ENCODE results near the gene TSHB.
A peak's percentile ranks its signal among the peaks of the same experiment; 100 is the strongest.

Gene TSHB

DNA sequence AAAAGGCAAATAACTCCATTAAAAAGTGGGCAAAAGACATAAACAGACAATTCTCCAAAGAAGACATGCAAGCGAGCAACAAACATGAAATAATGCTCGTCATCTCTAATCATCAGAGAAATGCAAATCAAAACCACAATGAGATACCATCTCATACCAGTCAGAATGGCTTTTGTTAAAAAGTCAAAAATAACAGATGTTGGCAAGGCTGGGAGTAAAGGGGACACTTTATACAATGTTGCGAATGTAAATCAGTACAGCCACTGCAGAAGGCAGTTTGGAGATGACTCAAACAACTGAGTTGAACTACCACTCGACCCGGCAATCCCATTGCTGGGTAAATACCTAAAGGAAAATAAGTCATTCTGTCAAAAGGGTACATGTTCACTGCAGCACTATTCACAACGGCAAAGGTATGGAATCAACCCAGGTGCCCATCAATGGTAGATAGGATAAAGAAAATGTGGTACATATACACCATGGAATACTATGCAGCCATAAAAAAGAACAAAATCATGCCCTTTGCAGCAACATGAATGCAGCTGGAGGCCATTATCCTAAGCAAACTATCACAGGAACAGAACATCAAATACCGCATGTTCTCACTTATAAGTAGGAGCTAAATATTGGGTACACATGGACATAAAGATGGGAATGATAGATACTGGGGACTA, 33.7 kb downstream of the TSHB start:
- Mint-ChIP-seq H3K27me3 (ENCODE audit: low read depth) (peaks cover 5% of the 10 kb centered on the region), H3K36me3 (ENCODE audit: low read depth) (peaks cover 16% of the 10 kb centered on the region), H3K4me3 (no peak overlapping the region), H3K4me1 (peaks cover 17% of the 10 kb centered on the region), H3K9me3 (no peaks in the 10 kb centered on the region), H3K27ac (no peak overlapping the region)
- TF ChIP-seq, protein P1, sequence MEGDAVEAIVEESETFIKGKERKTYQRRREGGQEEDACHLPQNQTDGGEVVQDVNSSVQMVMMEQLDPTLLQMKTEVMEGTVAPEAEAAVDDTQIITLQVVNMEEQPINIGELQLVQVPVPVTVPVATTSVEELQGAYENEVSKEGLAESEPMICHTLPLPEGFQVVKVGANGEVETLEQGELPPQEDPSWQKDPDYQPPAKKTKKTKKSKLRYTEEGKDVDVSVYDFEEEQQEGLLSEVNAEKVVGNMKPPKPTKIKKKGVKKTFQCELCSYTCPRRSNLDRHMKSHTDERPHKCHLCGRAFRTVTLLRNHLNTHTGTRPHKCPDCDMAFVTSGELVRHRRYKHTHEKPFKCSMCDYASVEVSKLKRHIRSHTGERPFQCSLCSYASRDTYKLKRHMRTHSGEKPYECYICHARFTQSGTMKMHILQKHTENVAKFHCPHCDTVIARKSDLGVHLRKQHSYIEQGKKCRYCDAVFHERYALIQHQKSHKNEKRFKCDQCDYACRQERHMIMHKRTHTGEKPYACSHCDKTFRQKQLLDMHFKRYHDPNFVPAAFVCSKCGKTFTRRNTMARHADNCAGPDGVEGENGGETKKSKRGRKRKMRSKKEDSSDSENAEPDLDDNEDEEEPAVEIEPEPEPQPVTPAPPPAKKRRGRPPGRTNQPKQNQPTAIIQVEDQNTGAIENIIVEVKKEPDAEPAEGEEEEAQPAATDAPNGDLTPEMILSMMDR (IDR thresholded peaks at IDR 0.05; ENCODE audit: unreplicated experiment in 3 of 3): no peak

DNA sequence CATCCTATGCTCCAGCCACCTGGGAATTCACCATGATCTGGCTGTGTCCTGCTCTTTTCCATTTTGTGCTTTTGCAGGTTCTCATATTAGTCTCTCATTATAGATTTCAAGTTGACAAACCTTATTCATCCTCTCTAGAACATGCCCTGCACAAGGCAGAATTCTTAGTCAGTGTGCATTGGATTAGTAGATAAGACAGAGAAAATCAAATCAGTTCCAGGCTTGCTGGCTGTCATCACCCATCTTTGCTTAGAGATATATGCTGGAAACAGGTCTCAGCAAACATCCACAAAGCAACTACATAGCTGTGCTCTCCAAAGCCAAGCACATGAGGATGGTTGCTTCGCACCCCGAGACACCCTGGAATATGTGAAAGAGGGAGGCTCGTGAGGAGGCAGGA, 34.8 kb downstream of the TSHB start:
- Mint-ChIP-seq H3K36me3 (ENCODE audit: low read depth) (peaks cover 16% of the 10 kb centered on the region), H3K9me3 (no peaks in the 10 kb centered on the region), H3K4me1 (peaks cover 19% of the 10 kb centered on the region), H3K4me3 (no peak overlapping the region), H3K27me3 (ENCODE audit: low read depth) (peaks cover 5% of the 10 kb centered on the region), H3K27ac (no peak overlapping the region)
- TF ChIP-seq, protein P1 (IDR thresholded peaks at IDR 0.05; ENCODE audit: unreplicated experiment in 3 of 3): no peak

DNA sequence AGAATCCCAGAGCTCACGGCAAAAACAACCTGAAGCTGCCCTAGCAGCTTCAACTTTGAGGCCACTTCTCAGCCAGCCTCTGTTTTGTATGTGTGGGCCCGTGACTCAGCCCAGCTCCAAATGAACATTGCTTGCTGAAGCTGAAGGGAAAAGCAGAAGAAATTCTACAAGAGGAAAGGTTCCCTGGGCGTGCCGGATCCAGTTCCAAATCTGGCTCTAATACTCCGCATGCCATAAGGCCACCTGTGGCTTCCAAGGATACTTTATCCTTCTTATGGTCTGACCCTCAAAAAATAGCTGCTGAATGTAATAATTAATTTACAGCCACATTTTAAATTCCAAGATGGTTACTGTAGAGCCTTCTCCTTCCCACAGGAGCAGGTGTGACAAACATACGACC, 35.4 kb downstream of the TSHB start:
- Mint-ChIP-seq H3K36me3 (ENCODE audit: low read depth) (peaks cover 16% of the 10 kb centered on the region), H3K27me3 (ENCODE audit: low read depth) (peaks cover 5% of the 10 kb centered on the region), H3K4me1 (peaks cover 24% of the 10 kb centered on the region), H3K27ac (no peak overlapping the region), H3K9me3 (no peaks in the 10 kb centered on the region), H3K4me3 (no peak overlapping the region)
- TF ChIP-seq, protein P1 (IDR thresholded peaks at IDR 0.05; ENCODE audit: unreplicated experiment in 3 of 3): no peak

DNA sequence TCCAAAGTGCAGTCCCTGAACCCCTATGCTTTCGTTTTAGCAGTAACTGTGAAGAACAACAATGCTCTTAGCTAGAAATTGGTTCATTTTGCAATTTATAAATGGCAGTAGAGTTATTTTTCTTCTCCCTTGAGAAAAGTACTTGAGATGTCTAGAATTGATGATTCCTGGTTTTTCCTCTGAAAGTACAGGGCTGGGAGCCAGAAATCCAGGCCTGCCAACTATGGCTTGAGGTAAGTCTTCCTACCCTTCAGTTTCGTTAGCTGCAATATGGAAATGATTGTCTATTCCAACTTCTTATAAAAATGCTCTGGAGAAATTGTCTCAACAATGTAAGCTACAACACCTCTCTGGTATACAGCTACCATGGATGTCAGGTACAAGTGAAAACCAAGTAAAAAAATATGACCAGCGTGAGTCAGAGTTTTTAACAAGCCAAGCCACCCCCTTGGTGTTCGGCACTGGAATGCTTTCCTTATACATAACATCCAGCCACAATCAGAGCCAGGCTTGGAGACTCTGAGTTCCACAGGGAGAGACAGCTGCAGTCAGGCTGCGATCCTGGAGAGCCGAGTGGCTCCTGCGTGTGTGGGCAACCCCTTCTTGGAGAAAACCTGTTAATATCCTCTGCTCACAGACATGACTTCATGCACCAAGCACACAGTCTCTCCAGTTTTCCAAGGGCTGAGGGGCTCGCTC, 37.7 kb downstream of the TSHB start:
- H3K4me1 Mint-ChIP-seq: peaks cover 28% of the 10 kb centered on the region
- no peaks in the 10 kb centered on the region for H3K9me3 Mint-ChIP-seq
- peaks cover 5% of the 10 kb centered on the region for H3K27me3 Mint-ChIP-seq (ENCODE audit: low read depth)
- H3K36me3 Mint-ChIP-seq (ENCODE audit: low read depth): peaks cover 16% of the 10 kb centered on the region
- TF ChIP-seq, protein P1 (IDR thresholded peaks at IDR 0.05; ENCODE audit: unreplicated experiment in 3 of 3): no peak
- peak overlapping the region in 2 of 3 experiments; percentile 33 to 45 for H3K27ac Mint-ChIP-seq
- H3K4me3 Mint-ChIP-seq: no peak overlapping the region

DNA sequence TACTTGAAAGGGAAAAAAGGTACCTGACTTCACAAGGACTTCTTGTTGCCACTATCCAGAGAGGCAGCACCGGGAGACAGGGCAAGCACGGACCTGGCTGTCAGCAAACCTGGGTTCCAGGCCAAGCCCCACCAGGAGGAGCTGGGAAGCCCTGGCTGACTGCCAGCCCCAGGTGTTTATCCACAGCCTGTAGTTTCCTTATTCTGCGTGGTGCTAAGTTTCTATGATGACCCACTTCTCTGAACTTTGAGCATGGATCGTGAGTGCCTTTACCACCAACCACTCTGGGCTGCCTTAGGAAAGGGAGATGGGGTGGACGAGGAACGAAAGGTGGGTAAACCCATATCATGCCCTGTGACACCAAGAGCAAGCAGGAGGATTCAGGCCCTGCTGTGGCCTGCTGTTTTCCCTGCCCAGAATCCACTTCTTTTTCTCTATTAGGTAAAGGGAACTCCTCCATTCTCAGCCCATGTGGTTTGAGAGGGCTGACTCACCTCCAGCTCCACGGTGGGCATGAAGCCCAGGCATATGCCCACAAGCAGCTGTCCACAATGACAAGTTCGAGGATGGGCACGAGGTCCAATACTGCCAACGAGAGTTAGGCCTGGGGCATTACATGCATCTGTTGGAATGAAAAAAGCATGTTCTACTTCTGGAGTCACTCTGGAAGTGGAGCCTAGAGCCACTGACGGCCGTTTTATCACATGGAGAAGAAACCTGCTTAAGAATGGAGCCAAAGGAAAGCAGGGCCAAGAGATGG, 39.4 kb downstream of the TSHB start:
- peaks cover 14% of the 10 kb centered on the region for H3K36me3 Mint-ChIP-seq (ENCODE audit: low read depth)
- no peak overlapping the region for H3K27ac Mint-ChIP-seq
- TF ChIP-seq, protein P1 (IDR thresholded peaks at IDR 0.05; ENCODE audit: unreplicated experiment in 3 of 3): no peak
- no peaks in the 10 kb centered on the region for H3K9me3 Mint-ChIP-seq
- peaks cover 3% of the 10 kb centered on the region for H3K27me3 Mint-ChIP-seq (ENCODE audit: low read depth)
- H3K4me3 Mint-ChIP-seq: no peak overlapping the region
- H3K4me1 Mint-ChIP-seq: peaks cover 32% of the 10 kb centered on the region
